ENCODE measurements around the gene SLC25A23. TPM values are rescaled to one million over a fixed set of nuclear protein-coding genes. Genes with fewer than 3 reads are reported as not detected.
"Not testable (repeated sequence)": the region's sequence is repeated elsewhere in the genome, so short reads cannot be mapped to it uniquely, and the experiment has no call there.

Gene SLC25A23
- total RNA-seq (2014; rRNA removed; shearing (Covaris generic); ENCODE audit: low replicate concordance), result 32.1 and 44.7 TPM in 2 replicates

GRCh38 chr19:6459262-6460098 is at the start of gene SLC25A23:
Gene SLC25A23, minus strand, starts transcription at chr19:6459792. Its CDS starts 164 bp downstream, at chr19:6459628.
- Histone ChIP-seq H3K9me3 (ENCODE audit: low read length) (peaks cover 2% of the 10 kb centered on the region; the same call in 1 of the 2 replicates), H3K9me2 (replicated peaks; ENCODE audit: insufficient read depth, low read length) (no peaks in the 10 kb centered on the region), H2AFZ (ENCODE audit: low read length) (peak within 1 kb of the TSS; percentile 72; the same call in 1 of the 2 replicates), H3K79me2 (ENCODE audit: low read length) (peaks cover 10% of the 10 kb centered on the region), H3K4me3 (ENCODE audit: low read length) (peak within 1 kb of the TSS; percentile 91), H3K27ac (ENCODE audit: low read length) (peak within 1 kb of the TSS; percentile 73), H4K20me1 (ENCODE audit: insufficient read depth, low read depth, low read length) (no peaks in the 10 kb centered on the region), H3K4me1 (ENCODE audit: low read length) (peaks cover 26% of the 10 kb centered on the region), H3K9ac (ENCODE audit: low read length) (peak within 1 kb of the TSS; percentile 77), H3K4me2 (ENCODE audit: low read depth, low read length, poor library complexity, severe bottlenecking) (peak within 1 kb of the TSS; percentile 84), H3K27me3 (ENCODE audit: low read length) (no peaks in the 10 kb centered on the region), H3K36me3 (ENCODE audit: insufficient read depth, low read length) (peaks cover 15% of the 10 kb centered on the region)
- DNase-seq, result peak; percentile 89

GRCh38 chr19:6508028-6508771 is 48.6 kb upstream of the SLC25A23 start:
- not testable (repeated sequence) for H4K20me1 ChIP-seq (ENCODE audit: insufficient read depth, low read depth, low read length); H3K27ac ChIP-seq (ENCODE audit: low read length); H3K4me2 ChIP-seq (ENCODE audit: low read depth, low read length, poor library complexity, severe bottlenecking); H3K9me3 ChIP-seq (ENCODE audit: low read length); H3K79me2 ChIP-seq (ENCODE audit: low read length); H3K36me3 ChIP-seq (ENCODE audit: insufficient read depth, low read length); H3K4me3 ChIP-seq (ENCODE audit: low read length); H2AFZ ChIP-seq (ENCODE audit: low read length); H3K27me3 ChIP-seq (ENCODE audit: low read length); H3K9ac ChIP-seq (ENCODE audit: low read length); H3K9me2 ChIP-seq (replicated peaks; ENCODE audit: insufficient read depth, low read length); H3K4me1 ChIP-seq (ENCODE audit: low read length)
- DNase-seq, result peak; percentile 35

DNA sequence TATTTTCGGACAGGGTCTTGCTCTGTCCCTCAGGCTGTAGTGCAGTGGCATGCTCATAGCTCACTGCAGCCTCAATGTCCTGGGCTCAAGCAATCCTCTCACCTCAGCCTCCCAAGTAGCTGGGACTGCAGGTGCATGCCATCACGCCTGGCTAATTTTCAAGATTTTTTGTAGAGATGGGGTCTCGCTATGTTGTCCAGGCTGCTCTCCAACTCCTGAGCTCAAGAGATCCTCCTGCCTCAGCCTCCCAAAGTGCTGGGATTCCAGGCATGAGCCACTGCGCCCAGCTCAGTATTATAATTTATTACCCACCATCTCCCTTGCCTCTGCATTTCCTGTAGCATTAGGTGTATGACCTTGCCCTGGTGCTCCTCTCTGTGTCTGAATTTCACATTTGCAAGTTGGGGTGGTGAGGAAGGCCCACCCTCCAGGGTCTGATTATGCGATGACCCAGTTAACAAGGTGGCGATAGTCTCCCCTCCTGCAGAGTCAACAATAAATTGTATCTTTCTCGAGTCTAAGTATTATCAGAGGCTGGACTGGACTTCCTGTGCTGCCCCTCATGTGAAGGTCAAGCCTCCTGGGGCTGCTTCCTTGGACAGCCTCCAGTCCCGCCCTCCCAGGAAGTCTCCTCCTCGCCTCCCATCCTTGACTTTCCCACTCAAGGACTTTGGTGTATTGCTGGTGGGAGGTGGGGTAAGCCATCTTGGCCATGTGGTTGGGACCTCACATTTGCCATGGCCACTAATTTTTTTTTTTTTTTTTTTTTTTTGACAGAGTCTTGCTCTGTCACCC is 44.0 kb upstream of the SLC25A23 start:
- Histone ChIP-seq H3K79me2 (ENCODE audit: low read length) (no peaks in the 10 kb centered on the region), H4K20me1 (ENCODE audit: insufficient read depth, low read depth, low read length) (no peaks in the 10 kb centered on the region), H3K4me3 (ENCODE audit: low read length) (no peak overlapping the region), H3K9me3 (ENCODE audit: low read length) (no peaks in the 10 kb centered on the region), H2AFZ (ENCODE audit: low read length) (no peak overlapping the region), H3K9ac (ENCODE audit: low read length) (no peak overlapping the region), H3K4me1 (ENCODE audit: low read length) (peaks cover 11% of the 10 kb centered on the region), H3K4me2 (ENCODE audit: low read depth, low read length, poor library complexity, severe bottlenecking) (no peak overlapping the region), H3K27ac (ENCODE audit: low read length) (no peak overlapping the region), H3K9me2 (replicated peaks; ENCODE audit: insufficient read depth, low read length) (no peaks in the 10 kb centered on the region), H3K36me3 (ENCODE audit: insufficient read depth, low read length) (no peaks in the 10 kb centered on the region), H3K27me3 (ENCODE audit: low read length) (no peaks in the 10 kb centered on the region)
- DNase-seq, result no peak

GRCh38 chr19:6501740-6502648 is 42.4 kb upstream of the SLC25A23 start, which contains the start of gene TUBB4A:
Gene TUBB4A, minus strand, starts transcription at chr19:6502309. Its CDS starts 97 bp downstream, at chr19:6502212.
- DNase-seq, result peak; percentile 57
- H3K36me3 ChIP-seq (ENCODE audit: insufficient read depth, low read length), result no peaks in the 10 kb centered on the region
- peak within 1 kb of the TSS; percentile 2; the same call in 1 of the 2 replicates for H2AFZ ChIP-seq (ENCODE audit: low read length)
- peak within 1 kb of the TSS; percentile 58 for H3K4me2 ChIP-seq (ENCODE audit: low read depth, low read length, poor library complexity, severe bottlenecking)
- H3K79me2 ChIP-seq (ENCODE audit: low read length), result no peaks in the 10 kb centered on the region
- peak within 1 kb of the TSS; percentile 62 for H3K4me3 ChIP-seq (ENCODE audit: low read length)
- H4K20me1 ChIP-seq (ENCODE audit: insufficient read depth, low read depth, low read length), result no peaks in the 10 kb centered on the region
- no peaks in the 10 kb centered on the region for H3K9me2 ChIP-seq (replicated peaks; ENCODE audit: insufficient read depth, low read length)
- no peak within 1 kb of the TSS for H3K27ac ChIP-seq (ENCODE audit: low read length)
- H3K9me3 ChIP-seq (ENCODE audit: low read length), result no peaks in the 10 kb centered on the region
- no peaks in the 10 kb centered on the region for H3K27me3 ChIP-seq (ENCODE audit: low read length)
- peak within 1 kb of the TSS; percentile 43 for H3K9ac ChIP-seq (ENCODE audit: low read length)
- H3K4me1 ChIP-seq (ENCODE audit: low read length), result peaks cover 11% of the 10 kb centered on the region

DNA sequence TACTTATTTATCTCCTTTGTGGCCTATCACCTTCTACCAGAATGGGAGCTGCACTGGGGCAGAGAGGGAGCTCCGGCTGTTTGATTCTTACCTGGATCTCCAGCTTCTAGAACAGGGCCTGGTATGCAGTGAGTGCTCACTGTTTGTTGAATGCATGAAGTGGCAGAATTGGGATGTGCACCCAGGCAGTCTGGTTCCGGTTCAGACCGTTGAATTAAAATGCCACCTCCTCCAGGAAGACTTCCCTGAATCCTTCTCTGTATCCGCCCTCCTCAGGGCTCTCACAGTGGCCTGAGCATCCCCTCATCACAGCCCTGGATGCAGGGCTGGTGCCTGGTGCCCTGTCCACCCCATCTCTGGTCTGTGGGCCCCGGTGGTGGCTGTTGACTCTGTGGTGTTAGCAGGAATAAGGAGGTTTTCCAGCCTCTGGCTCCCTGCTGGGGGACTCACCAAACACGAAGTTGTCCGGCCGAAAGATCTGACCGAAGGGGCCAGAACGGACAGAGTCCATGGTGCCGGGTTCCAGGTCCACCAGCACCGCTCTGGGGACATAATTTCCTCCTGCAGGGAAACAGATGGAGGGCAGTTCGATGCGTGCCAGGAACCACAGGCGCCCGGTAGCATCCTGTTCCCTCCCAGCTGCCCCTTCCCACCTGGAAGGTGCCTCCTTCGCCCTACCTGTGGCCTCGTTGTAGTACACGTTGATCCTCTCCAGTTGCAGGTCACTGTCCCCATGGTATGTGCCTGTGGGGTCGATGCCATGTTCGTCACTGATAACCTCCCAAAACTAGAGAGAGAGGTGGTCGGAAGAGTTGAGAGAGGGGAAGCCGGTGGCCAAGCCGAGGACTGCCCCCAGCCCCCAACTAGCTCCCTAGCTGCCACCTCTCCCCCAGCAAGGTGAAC is 41.5 kb upstream of the SLC25A23 start:
- Histone ChIP-seq H3K4me2 (ENCODE audit: low read depth, low read length, poor library complexity, severe bottlenecking) (no peak overlapping the region), H2AFZ (ENCODE audit: low read length) (no peak overlapping the region)

GRCh38 chr19:6499052-6499790 is 39.6 kb upstream of the SLC25A23 start:
- Histone ChIP-seq H3K9me2 (replicated peaks; ENCODE audit: insufficient read depth, low read length) (no peaks in the 10 kb centered on the region), H3K79me2 (ENCODE audit: low read length) (no peaks in the 10 kb centered on the region), H3K9me3 (ENCODE audit: low read length) (no peaks in the 10 kb centered on the region), H3K27ac (ENCODE audit: low read length) (no peak overlapping the region), H3K36me3 (ENCODE audit: insufficient read depth, low read length) (no peaks in the 10 kb centered on the region), H3K9ac (ENCODE audit: low read length) (no peak overlapping the region), H3K4me3 (ENCODE audit: low read length) (no peak overlapping the region), H3K4me1 (ENCODE audit: low read length) (peaks cover 11% of the 10 kb centered on the region), H4K20me1 (ENCODE audit: insufficient read depth, low read depth, low read length) (no peaks in the 10 kb centered on the region), H2AFZ (ENCODE audit: low read length) (no peak overlapping the region), H3K4me2 (ENCODE audit: low read depth, low read length, poor library complexity, severe bottlenecking) (no peak overlapping the region), H3K27me3 (ENCODE audit: low read length) (no peaks in the 10 kb centered on the region)
- peak; percentile 36 for DNase-seq

More for the DNA sequence above, 41.5 kb upstream of the SLC25A23 start:
- no peaks in the 10 kb centered on the region for H4K20me1 ChIP-seq (ENCODE audit: insufficient read depth, low read depth, low read length)
- DNase-seq, result no peak
- H3K4me3 ChIP-seq (ENCODE audit: low read length), result no peak overlapping the region
- no peak overlapping the region for H3K9ac ChIP-seq (ENCODE audit: low read length)
- H3K9me2 ChIP-seq (replicated peaks; ENCODE audit: insufficient read depth, low read length), result no peaks in the 10 kb centered on the region
- no peaks in the 10 kb centered on the region for H3K79me2 ChIP-seq (ENCODE audit: low read length)
- H3K27me3 ChIP-seq (ENCODE audit: low read length), result no peaks in the 10 kb centered on the region
- H3K36me3 ChIP-seq (ENCODE audit: insufficient read depth, low read length), result no peaks in the 10 kb centered on the region
- H3K4me1 ChIP-seq (ENCODE audit: low read length), result peaks cover 11% of the 10 kb centered on the region
- no peaks in the 10 kb centered on the region for H3K9me3 ChIP-seq (ENCODE audit: low read length)
- H3K27ac ChIP-seq (ENCODE audit: low read length), result no peak overlapping the region

Data from Karpas-422 (cell line).